WTC11 (cell line): ENCODE results near the gene PGLYRP2. TPM values are rescaled to one million over a fixed set of nuclear protein-coding genes. Genes with fewer than 3 reads are reported as not detected.

Experiments used
- ATAC-seq: fragments of 200-7000 bp; cut with Tn5 transposase; 2 replicates; pipeline ENCODE4 v1.10.0; 2021; ENCODE audit warnings: mild to moderate bottlenecking, moderate library complexity
- CTCF ChIA-PET: fragments of 300-600 bp; sonication (Branson Sonifier 250); formaldehyde crosslinking; loops from one replicate; lab custom pipeline; 2021; ENCODE audit warnings: antibody characterized with exemption; lab: Charles Lee
- POLR2A ChIA-PET: fragments of 350-600 bp; sonication (Branson Sonifier 250); formaldehyde crosslinking; loops from one replicate; lab custom pipeline; 2021; ENCODE audit warnings: antibody characterized with exemption; lab: Charles Lee
- DNase-seq: peaks from one replicate; pipeline ENCODE4 v3.0.0; 2021; ENCODE audit warnings: low spot score
- H3K27ac Mint-ChIP-seq: 2 replicates; pipeline ENCODE4 v1.8.0; 2021; ENCODE audit warnings: mixed read lengths
- H3K27me3 Mint-ChIP-seq: 2 replicates; pipeline ENCODE4 v1.8.0; 2021; ENCODE audit warnings: low read depth, mild to moderate bottlenecking, moderate library complexity, mixed read lengths
- H3K36me3 Mint-ChIP-seq: 2 replicates; pipeline ENCODE4 v1.8.0; 2021; ENCODE audit warnings: mixed read lengths
- H3K4me1 Mint-ChIP-seq: 2 replicates; pipeline ENCODE4 v1.8.0; 2022; ENCODE audit warnings: mixed read lengths
- H3K4me3 Mint-ChIP-seq: 2 replicates; pipeline ENCODE4 v1.8.0; 2021; ENCODE audit warnings: mild to moderate bottlenecking, moderate library complexity, mixed read lengths
- H3K9me3 Mint-ChIP-seq: 2 replicates; pipeline ENCODE4 v1.8.0; 2021; ENCODE audit warnings: mixed read lengths
- AFF4 ChIP-seq: sonication (generic); formaldehyde crosslinking; IDR thresholded peaks from 2 replicates; pipeline ENCODE4 v1.8.1; 2023; ENCODE audit warnings: mild to moderate bottlenecking, missing genetic modification reagents, borderline replicate concordance
- ELF4 ChIP-seq: sonication (generic); formaldehyde crosslinking; IDR thresholded peaks from 2 replicates; pipeline ENCODE4 v1.8.1; 2022; ENCODE audit warnings: low read depth, mild to moderate bottlenecking, moderate library complexity, missing genetic modification reagents
- ETV6 ChIP-seq: sonication (generic); formaldehyde crosslinking; IDR thresholded peaks from 2 replicates; pipeline ENCODE4 v1.8.1; 2022; ENCODE audit warnings: mild to moderate bottlenecking, missing genetic modification reagents
- FOXK1 ChIP-seq: sonication (generic); formaldehyde crosslinking; IDR thresholded peaks from 2 replicates; pipeline ENCODE4 v1.8.0; 2022; ENCODE audit warnings: mild to moderate bottlenecking, moderate library complexity, missing genetic modification reagents
- FOXP1 ChIP-seq: sonication (generic); formaldehyde crosslinking; IDR thresholded peaks from 2 replicates; pipeline ENCODE4 v1.8.0; 2022; ENCODE audit warnings: missing genetic modification reagents, mild to moderate bottlenecking, moderate library complexity, borderline replicate concordance
- FOXP4 ChIP-seq: sonication (generic); formaldehyde crosslinking; IDR thresholded peaks from 2 replicates; pipeline ENCODE4 v1.8.0; 2022; ENCODE audit warnings: mild to moderate bottlenecking, missing genetic modification reagents
- JAZF1 ChIP-seq: fragments of 250-450 bp; sonication (Bioruptor Pico); IDR thresholded peaks from 2 replicates; pipeline ENCODE4 v1.9.0; 2021; ENCODE audit warnings: moderate library complexity, mild to moderate bottlenecking, inconsistent platforms
- KAT7 ChIP-seq: sonication (generic); formaldehyde crosslinking; IDR thresholded peaks from 2 replicates; pipeline ENCODE4 v1.8.1; 2023; ENCODE audit warnings: missing genetic modification reagents, mild to moderate bottlenecking, borderline replicate concordance
- MYBL2 ChIP-seq: sonication (generic); formaldehyde crosslinking; IDR thresholded peaks from 2 replicates; pipeline ENCODE4 v1.8.1; 2023; ENCODE audit warnings: mild to moderate bottlenecking, moderate library complexity, missing genetic modification reagents
- NR1H2 ChIP-seq: sonication (generic); formaldehyde crosslinking; IDR thresholded peaks from 2 replicates; pipeline ENCODE4 v1.9.0; 2021; ENCODE audit warnings: mild to moderate bottlenecking, moderate library complexity, missing genetic modification reagents
- OVOL2 ChIP-seq: fragments of 250-450 bp; sonication (Bioruptor Pico); IDR thresholded peaks from 2 replicates; pipeline ENCODE4 v1.9.0; 2021; ENCODE audit warnings: mild to moderate bottlenecking, borderline replicate concordance
- ZNF121 ChIP-seq: sonication (generic); formaldehyde crosslinking; IDR thresholded peaks from 2 replicates; pipeline ENCODE4 v1.8.0; 2023; ENCODE audit warnings: missing genetic modification reagents
- ZNF317 ChIP-seq: sonication (generic); formaldehyde crosslinking; IDR thresholded peaks from 2 replicates; pipeline ENCODE4 v1.8.1; 2023; ENCODE audit warnings: low read depth, mild to moderate bottlenecking, moderate library complexity, missing genetic modification reagents, borderline replicate concordance
- ZNF512 ChIP-seq: sonication (generic); formaldehyde crosslinking; IDR thresholded peaks from 2 replicates; pipeline ENCODE4 v1.8.1; 2022; ENCODE audit warnings: missing genetic modification reagents, borderline replicate concordance
- ZNF532 ChIP-seq: fragments of 250-450 bp; sonication (Bioruptor Pico); IDR thresholded peaks from 2 replicates; pipeline ENCODE4 v1.9.0; 2021; ENCODE audit warnings: mild to moderate bottlenecking, borderline replicate concordance
- total RNA-seq: library from RNA; stranded (reverse); gene quantifications from 3 replicates; pipeline ENCODE4 v1.2.3, GENCODE V29; 2021
- TF ChIP-seq, protein P1 (sequence below): fragments of 250-450 bp; sonication (Bioruptor Pico); IDR thresholded peaks from 2 replicates; pipeline ENCODE4 v1.8.0; 2021; ENCODE audit warnings: mild to moderate bottlenecking
- TF ChIP-seq, protein P2 (sequence below): fragments of 250-450 bp; sonication (Bioruptor Pico); conservative IDR thresholded peaks from 2 replicates; pipeline ENCODE4 v1.9.0; 2021; ENCODE audit warnings: mild to moderate bottlenecking

The PGLYRP2 gene
- total RNA-seq, 1 experiment from 2014 or later: not detected

DNA sequence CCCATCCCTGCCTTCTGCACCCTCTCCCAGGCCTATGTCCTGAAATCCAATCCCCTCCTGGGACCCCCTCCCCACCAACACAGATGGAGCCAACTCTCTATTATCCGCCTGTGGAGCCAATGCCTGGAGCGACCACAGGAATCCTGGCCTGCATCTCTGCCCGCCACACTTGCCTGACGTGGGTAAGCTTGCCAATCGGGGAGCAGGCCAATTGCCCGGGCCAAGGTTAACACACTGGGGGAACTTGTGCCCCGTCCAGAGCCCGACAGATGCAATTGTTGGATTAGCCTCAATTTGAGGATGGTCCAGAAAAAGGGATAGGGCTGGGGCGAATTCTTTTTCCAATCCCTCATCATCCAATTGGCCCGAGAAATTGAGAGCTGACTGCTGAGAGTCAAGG, 35.5 kb downstream of the PGLYRP2 start (continued):
- TF ChIP-seq ZNF512 (CRISPR knock-in tag) (no peak), JAZF1 (CRISPR knock-in tag) (no peak)

DNA sequence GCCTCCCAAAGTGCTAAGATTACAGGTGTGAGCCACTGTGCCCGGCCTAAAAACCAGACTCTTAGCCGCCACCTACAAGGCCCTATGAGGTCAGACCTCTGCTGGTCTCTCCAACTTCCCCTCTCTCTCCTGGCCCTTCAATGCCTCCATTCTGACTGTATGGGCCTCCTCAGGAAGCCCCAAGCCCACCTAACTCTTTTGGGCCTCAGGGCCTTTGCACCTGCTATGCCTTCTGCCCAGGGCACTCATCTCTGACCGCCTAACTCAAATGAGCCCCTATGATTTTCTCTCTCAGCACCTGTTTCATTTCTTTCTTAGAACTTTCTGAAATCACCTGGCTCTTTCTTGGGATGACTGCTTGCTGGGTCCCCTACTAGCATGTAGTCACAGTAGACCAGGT, 36.0 kb downstream of the PGLYRP2 start:
- no peak overlapping the region for H3K27ac Mint-ChIP-seq
- no peak overlapping the region for H3K4me3 Mint-ChIP-seq
- ATAC-seq: no peak
- ChIA-PET POLR2A (no interaction called here), CTCF (no interaction called here)
- peaks cover under 1% of the 10 kb centered on the region; the same call in 1 of the 2 replicates for H3K27me3 Mint-ChIP-seq
- peaks cover under 1% of the 10 kb centered on the region for H3K4me1 Mint-ChIP-seq
- no peak for DNase-seq
- H3K36me3 Mint-ChIP-seq: no peaks in the 10 kb centered on the region
- H3K9me3 Mint-ChIP-seq: no peaks in the 10 kb centered on the region
- no peak for TF ChIP-seq KAT7 (CRISPR knock-in tag)
- TF ChIP-seq ZNF121: no peak
- TF ChIP-seq, protein P1, sequence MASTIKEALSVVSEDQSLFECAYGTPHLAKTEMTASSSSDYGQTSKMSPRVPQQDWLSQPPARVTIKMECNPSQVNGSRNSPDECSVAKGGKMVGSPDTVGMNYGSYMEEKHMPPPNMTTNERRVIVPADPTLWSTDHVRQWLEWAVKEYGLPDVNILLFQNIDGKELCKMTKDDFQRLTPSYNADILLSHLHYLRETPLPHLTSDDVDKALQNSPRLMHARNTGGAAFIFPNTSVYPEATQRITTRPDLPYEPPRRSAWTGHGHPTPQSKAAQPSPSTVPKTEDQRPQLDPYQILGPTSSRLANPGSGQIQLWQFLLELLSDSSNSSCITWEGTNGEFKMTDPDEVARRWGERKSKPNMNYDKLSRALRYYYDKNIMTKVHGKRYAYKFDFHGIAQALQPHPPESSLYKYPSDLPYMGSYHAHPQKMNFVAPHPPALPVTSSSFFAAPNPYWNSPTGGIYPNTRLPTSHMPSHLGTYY: no peak
- TF ChIP-seq, protein P2, sequence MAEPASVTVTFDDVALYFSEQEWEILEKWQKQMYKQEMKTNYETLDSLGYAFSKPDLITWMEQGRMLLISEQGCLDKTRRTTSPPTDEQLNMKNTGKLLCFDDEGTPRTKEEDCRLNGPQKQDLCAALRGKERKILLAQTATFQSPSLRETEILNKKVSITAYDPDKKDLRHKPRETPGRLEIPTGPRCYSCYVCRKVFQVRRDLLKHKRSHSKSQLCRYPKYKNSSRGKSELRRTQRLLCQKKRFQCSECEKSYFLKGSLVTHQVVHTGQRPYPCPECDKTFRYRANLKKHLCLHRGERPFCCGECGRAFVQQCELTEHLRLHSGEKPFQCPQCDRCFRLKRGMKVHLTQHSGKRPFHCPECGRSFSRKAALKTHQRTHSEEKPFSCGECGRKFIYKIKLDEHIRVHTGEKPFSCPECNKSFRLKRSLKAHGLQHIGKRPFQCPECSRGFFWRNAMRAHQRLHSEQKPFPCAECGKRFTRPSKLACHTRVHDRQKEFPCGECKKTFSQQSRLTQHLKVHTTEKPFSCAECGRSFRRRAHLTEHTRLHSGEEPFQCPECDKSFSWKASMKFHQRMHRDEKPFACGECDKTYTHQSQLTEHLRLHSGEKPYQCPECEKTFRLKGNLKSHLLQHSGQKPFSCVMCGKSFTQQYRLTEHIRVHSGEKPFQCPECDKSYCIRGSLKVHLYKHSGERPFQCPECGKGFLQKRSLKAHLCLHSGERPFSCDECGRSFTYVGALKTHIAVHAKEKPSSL: no peak
- no peak for TF ChIP-seq MYBL2 (CRISPR knock-in tag)
- no peak for TF ChIP-seq ZNF317 (CRISPR knock-in tag)
- TF ChIP-seq FOXP1 (CRISPR knock-in tag): no peak
- TF ChIP-seq NR1H2: no peak
- TF ChIP-seq JAZF1 (CRISPR knock-in tag): no peak
- no peak for TF ChIP-seq ZNF532 (CRISPR knock-in tag)
- TF ChIP-seq, all 79 proteins: peak for 0

- Mint-ChIP-seq H3K27me3 (no peaks in the 10 kb centered on the region; the same call in 1 of the 2 replicates), H3K36me3 (no peaks in the 10 kb centered on the region), H3K27ac (no peak overlapping the region), H3K9me3 (no peaks in the 10 kb centered on the region), H3K4me3 (no peak overlapping the region), H3K4me1 (no peaks in the 10 kb centered on the region)
- ATAC-seq (no peak), DNase-seq (no peak)
- CTCF ChIA-PET: interaction anchor here (0.7 to 2.1 kb wide), 2 partner anchors 113 to 436 kb away, joined by 5 to 6 read pairs; no protein-coding TSS in a partner anchor
- POLR2A ChIA-PET: no interaction called here
- TF ChIP-seq FOXK1 (CRISPR knock-in tag) (no peak), ETV6 (CRISPR knock-in tag) (no peak), OVOL2 (no peak), ELF4 (CRISPR knock-in tag) (no peak), AFF4 (CRISPR knock-in tag) (no peak), FOXP4 (CRISPR knock-in tag) (no peak)
Measured at GRCh38 chr19:15442142-15442920, 37.0 kb downstream of the PGLYRP2 start.
